Keratinocyte (primary cell): Measurements from ENCODE around the gene CMAS. TPM values are rescaled to one million over a fixed set of nuclear protein-coding genes. Genes with fewer than 3 reads are reported as not detected.

Experiments used
- DNase-seq: peaks from one replicate; pipeline ENCODE4 v3.0.0-alpha.2; 2011; ENCODE audit warnings: low read depth, missing footprints, low spot score
- FAIRE-seq: peaks from 2 replicates; lab custom pipeline; 2011; peaks lifted over from hg19 to GRCh38; lab: Jason Lieb, UNC
- H2AFZ ChIP-seq: 2 replicates; pipeline ENCODE4 v1.6.0; 2012; ENCODE audit warnings: low read length, control low read depth, inconsistent platforms; ENCODE audit not compliant: control insufficient read depth
- H3K27ac ChIP-seq: 2 replicates; pipeline ENCODE4 v1.5.1; 2011; ENCODE audit warnings: low read length; ENCODE audit not compliant: control insufficient read depth, insufficient read depth
- H3K27me3 ChIP-seq: 3 replicates; pipeline ENCODE4 v1.6.0; 2011; ENCODE audit warnings: low read length; ENCODE audit not compliant: control insufficient read depth, insufficient read depth; ENCODE audit errors: extremely low read depth
- H3K36me3 ChIP-seq, 2 experiments: 2 replicates in 1 of 2; 3 replicates in 1 of 2; pipeline ENCODE4 v1.5.1; 2011; ENCODE audit warnings: low read length in 2 of 2, mild to moderate bottlenecking in 1 of 2; ENCODE audit not compliant: control insufficient read depth in 2 of 2, insufficient read depth in 2 of 2; ENCODE audit errors: extremely low read depth in 1 of 2
- H3K4me1 ChIP-seq: 3 replicates; pipeline ENCODE4 v1.5.1; 2011; ENCODE audit warnings: low read length; ENCODE audit not compliant: control insufficient read depth, insufficient read depth; ENCODE audit errors: extremely low read depth
- H3K4me2 ChIP-seq: 3 replicates; pipeline ENCODE4 v1.6.0; 2011; ENCODE audit warnings: low read depth, low read length; ENCODE audit not compliant: control insufficient read depth, insufficient read depth; ENCODE audit errors: extremely low read depth
- H3K4me3 ChIP-seq, 3 experiments: fragments of 200-600 bp in 1 of 3; sonication (generic) in 1 of 3; 2 replicates in 2 of 3; 3 replicates in 1 of 3; pipeline ENCODE4 v1.5.1; 2011 to 2016; ENCODE audit warnings: low read length in 3 of 3, mild to moderate bottlenecking in 3 of 3, control low read depth in 2 of 3, inconsistent platforms in 1 of 3, low read depth in 1 of 3, mixed read lengths in 1 of 3, mixed run types in 1 of 3, moderate library complexity in 1 of 3; ENCODE audit not compliant: control insufficient read depth in 2 of 3, insufficient read depth in 2 of 3; ENCODE audit errors: extremely low read depth in 1 of 3
- H3K79me2 ChIP-seq: 2 replicates; pipeline ENCODE4 v1.6.0; 2012; ENCODE audit warnings: low read length; ENCODE audit not compliant: control insufficient read depth, insufficient read depth
- H3K9ac ChIP-seq: 3 replicates; pipeline ENCODE4 v1.6.0; 2011; ENCODE audit warnings: low read length; ENCODE audit not compliant: control insufficient read depth, insufficient read depth; ENCODE audit errors: extremely low read depth
- H3K9me1 ChIP-seq: 3 replicates; pipeline ENCODE4 v1.6.0; 2011; ENCODE audit warnings: low read length; ENCODE audit not compliant: control insufficient read depth, insufficient read depth; ENCODE audit errors: extremely low read depth
- H3K9me3 ChIP-seq: 2 replicates; pipeline ENCODE4 v1.5.1; 2012; ENCODE audit warnings: low read depth, low read length; ENCODE audit not compliant: control insufficient read depth
- H4K20me1 ChIP-seq: 3 replicates; pipeline ENCODE4 v1.6.0; 2011; ENCODE audit warnings: low read length; ENCODE audit not compliant: control insufficient read depth, insufficient read depth; ENCODE audit errors: extremely low read depth
- CTCF ChIP-seq, 3 experiments: IDR thresholded peaks in 1 of 3; conservative IDR thresholded peaks in 1 of 3; optimal IDR thresholded peaks in 1 of 3; 2 replicates in 2 of 3; 3 replicates in 1 of 3; pipeline versions ENCODE3 to v1.5.1; 2011; ENCODE audit warnings: low read length in 3 of 3, mild to moderate bottlenecking in 3 of 3, moderate library complexity in 2 of 3, control low read depth in 1 of 3, inconsistent platforms in 1 of 3; ENCODE audit not compliant: insufficient read depth in 2 of 3; ENCODE audit errors: extremely low read depth in 1 of 3
- EZH2 ChIP-seq: IDR thresholded peaks from one replicate; pipeline ENCODE4 v1.6.1; 2012; ENCODE audit warnings: inconsistent platforms, mild to moderate bottlenecking, low read length, moderate library complexity
- dilution Hi-C: fragments of 300-500 bp; cut with MboI; formaldehyde crosslinking; loops from one replicate; pipeline ENCODE4 v1.7.0; 2020; ENCODE audit warnings: low sequenced_read_pairs; ENCODE audit not compliant: extremely low pct_ligation_motif_present
- polyA plus RNA-seq, 5 experiments: library from polyadenylated mRNA; depleted of rRNA in 3 of 5; stranded (reverse) in 3 of 5; stranded (forward) in 1 of 5; unstranded in 1 of 5; fragments of >200 nt; gene quantifications; 1 replicate in 1 of 5; 2 replicates in 3 of 5; 3 replicates in 1 of 5; pipeline versions ENCODE4 v1.2.1 to v1.2.3, GENCODE V29; 2011 to 2012; ENCODE audit warnings: missing spikeins in 2 of 5, low read depth in 1 of 5, low replicate concordance in 1 of 5

CMAS gene
- polyA plus RNA-seq, 1 donor (not counting 4 experiments of a cell fraction or from before 2014, with no cell fraction given), result 55.0 TPM

GRCh38 chr12:22047494-22047893 lies 1.5 kb downstream of the CMAS start:
- TF ChIP-seq CTCF (optimal IDR thresholded peaks at IDR 0.05 in 1 of 3, IDR thresholded peaks at IDR 0.05 in 1 of 3, conservative IDR thresholded peaks at IDR 0.05 in 1 of 3; ENCODE audit: extremely low read depth in 1 of 3, insufficient read depth in 2 of 3, low read length in 3 of 3), result no peak
- no peak for TF ChIP-seq EZH2
- no peaks in the 10 kb centered on the region for H3K27me3 ChIP-seq
- no peak overlapping the region for H3K9ac ChIP-seq
- no peak for FAIRE-seq
- H3K9me3 ChIP-seq, result no peaks in the 10 kb centered on the region
- peak overlapping the region; percentile 72 for H3K27ac ChIP-seq
- peaks cover 2 to 5% of the 10 kb centered on the region in 2 experiments for H3K36me3 ChIP-seq
- H3K4me1 ChIP-seq, result peaks cover 5% of the 10 kb centered on the region
- peaks cover 43% of the 10 kb centered on the region for H3K79me2 ChIP-seq
- no peaks in the 10 kb centered on the region for H4K20me1 ChIP-seq
- H3K9me1 ChIP-seq, result no peaks in the 10 kb centered on the region
- DNase-seq, result no peak
- H3K4me3 ChIP-seq, result peak overlapping the region; percentile 73 to 93 (median 81)
- dilution Hi-C loops, result no loop called here
- peak overlapping the region; percentile 66 for H3K4me2 ChIP-seq
- H2AFZ ChIP-seq, result no peak overlapping the region

- FAIRE-seq (no peak), DNase-seq (no peak)
- Histone ChIP-seq H3K79me2 (peaks cover 48% of the 10 kb centered on the region), H3K4me3 (no peak overlapping the region), H3K9me3 (no peaks in the 10 kb centered on the region), H3K9ac (no peak overlapping the region), H3K4me2 (no peak overlapping the region), H4K20me1 (no peaks in the 10 kb centered on the region), H3K9me1 (no peaks in the 10 kb centered on the region), H3K27me3 (no peaks in the 10 kb centered on the region), H2AFZ (no peak overlapping the region), H3K27ac (no peak overlapping the region), H3K36me3 (peaks cover 2 to 5% of the 10 kb centered on the region in 2 experiments), H3K4me1 (peaks cover 5% of the 10 kb centered on the region)
- dilution Hi-C loops, result no loop called here
- TF ChIP-seq CTCF (optimal IDR thresholded peaks at IDR 0.05 in 1 of 3, IDR thresholded peaks at IDR 0.05 in 1 of 3, conservative IDR thresholded peaks at IDR 0.05 in 1 of 3; ENCODE audit: extremely low read depth in 1 of 3, insufficient read depth in 2 of 3, low read length in 3 of 3) (no peak), EZH2 (no peak)
Observed at GRCh38 chr12:22048351-22049041, 2.5 kb downstream of the CMAS start.
